ENCODE measurements around the gene MCF2.

- TF ChIP-seq, protein P1, sequence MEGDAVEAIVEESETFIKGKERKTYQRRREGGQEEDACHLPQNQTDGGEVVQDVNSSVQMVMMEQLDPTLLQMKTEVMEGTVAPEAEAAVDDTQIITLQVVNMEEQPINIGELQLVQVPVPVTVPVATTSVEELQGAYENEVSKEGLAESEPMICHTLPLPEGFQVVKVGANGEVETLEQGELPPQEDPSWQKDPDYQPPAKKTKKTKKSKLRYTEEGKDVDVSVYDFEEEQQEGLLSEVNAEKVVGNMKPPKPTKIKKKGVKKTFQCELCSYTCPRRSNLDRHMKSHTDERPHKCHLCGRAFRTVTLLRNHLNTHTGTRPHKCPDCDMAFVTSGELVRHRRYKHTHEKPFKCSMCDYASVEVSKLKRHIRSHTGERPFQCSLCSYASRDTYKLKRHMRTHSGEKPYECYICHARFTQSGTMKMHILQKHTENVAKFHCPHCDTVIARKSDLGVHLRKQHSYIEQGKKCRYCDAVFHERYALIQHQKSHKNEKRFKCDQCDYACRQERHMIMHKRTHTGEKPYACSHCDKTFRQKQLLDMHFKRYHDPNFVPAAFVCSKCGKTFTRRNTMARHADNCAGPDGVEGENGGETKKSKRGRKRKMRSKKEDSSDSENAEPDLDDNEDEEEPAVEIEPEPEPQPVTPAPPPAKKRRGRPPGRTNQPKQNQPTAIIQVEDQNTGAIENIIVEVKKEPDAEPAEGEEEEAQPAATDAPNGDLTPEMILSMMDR (IDR thresholded peaks at IDR 0.05): no peak
- TF ChIP-seq EP300 (IDR thresholded peaks at IDR 0.05) (no peak), POLR2A (IDR thresholded peaks at IDR 0.05) (no peak), POLR2AphosphoS5 (IDR thresholded peaks at IDR 0.05) (no peak)
Measured at GRCh38 chrX:139691493-139691842, 16.5 kb downstream of the MCF2 start.

Data from stomach (tissue), 4 donors.